H1 (cell line): ENCODE data around the gene STK39. TPM values are rescaled to one million over a fixed set of nuclear protein-coding genes. Genes with fewer than 3 reads are reported as not detected.

Experiments used
- CTCF ChIA-PET: fragments of 300-600 bp; sonication (Branson Sonifier 250); formaldehyde crosslinking; loops from one replicate; lab custom pipeline; 2021; ENCODE audit not compliant: partially characterized antibody; lab: Charles Lee
- POLR2A ChIA-PET: fragments of 300-600 bp; sonication (Branson Sonifier 250); formaldehyde crosslinking; loops from one replicate; lab custom pipeline; 2021; ENCODE audit warnings: inconsistent platforms; ENCODE audit not compliant: partially characterized antibody; lab: Charles Lee
- DNase-seq, 2 experiments: peaks; one replicate each; pipeline versions ENCODE4 v3.0.0 to v3.0.0-alpha.2; 2010 to 2022; ENCODE audit warnings: low spot score in 2 of 2, low read depth in 1 of 2, mixed read lengths in 1 of 2
- FAIRE-seq: peaks from 2 replicates; lab custom pipeline; 2011; peaks lifted over from hg19 to GRCh38; lab: Jason Lieb, UNC
- H2AFZ ChIP-seq: 2 replicates; pipeline ENCODE4 v1.8.1; 2012; ENCODE audit warnings: low read length, inconsistent platforms
- H2AK5ac ChIP-seq: 2 replicates; pipeline ENCODE4 v1.6.1; 2013; ENCODE audit warnings: low read depth, low read length
- H2BK120ac ChIP-seq: replicated peaks from 2 replicates; pipeline ENCODE3; 2013; ENCODE audit warnings: low read depth, low read length, inconsistent platforms
- H2BK12ac ChIP-seq: 2 replicates; pipeline ENCODE4 v1.6.1; 2013; ENCODE audit warnings: low read depth, low read length
- H2BK15ac ChIP-seq: 2 replicates; pipeline ENCODE4 v1.6.1; 2013; ENCODE audit warnings: low read length
- H2BK20ac ChIP-seq: 2 replicates; pipeline ENCODE4 v1.6.1; 2013; ENCODE audit warnings: low read length
- H2BK5ac ChIP-seq: 2 replicates; pipeline ENCODE4 v1.6.1; 2013; ENCODE audit warnings: low read depth, low read length
- H3K14ac ChIP-seq: 2 replicates; pipeline ENCODE4 v1.6.1; 2013; ENCODE audit warnings: inconsistent platforms; ENCODE audit not compliant: insufficient read length
- H3K18ac ChIP-seq: 2 replicates; pipeline ENCODE4 v1.6.1; 2013; ENCODE audit warnings: low read length; ENCODE audit errors: extremely low read depth
- H3K23ac ChIP-seq: 2 replicates; pipeline ENCODE4 v1.6.1; 2013; ENCODE audit warnings: inconsistent platforms; ENCODE audit not compliant: insufficient read length
- H3K23me2 ChIP-seq: 2 replicates; pipeline ENCODE4 v1.6.1; 2013; ENCODE audit warnings: low read depth, low read length
- H3K27ac ChIP-seq: 2 replicates; pipeline ENCODE4 v1.6.1; 2011; ENCODE audit warnings: low read depth, low read length, inconsistent platforms
- H3K27me3 ChIP-seq, 4 experiments: replicated peaks in 1 of 4; 1 replicate in 1 of 4; 2 replicates in 3 of 4; pipeline versions ENCODE4 v1.6.1 to v1.8.1; 2011 to 2013; ENCODE audit warnings: low read length in 3 of 4, mild to moderate bottlenecking in 3 of 4, inconsistent platforms in 2 of 4, mixed read lengths in 2 of 4, moderate library complexity in 1 of 4; ENCODE audit not compliant: control insufficient read depth in 3 of 4, insufficient read depth in 3 of 4; ENCODE audit errors: extremely low read depth in 1 of 4
- H3K36me3 ChIP-seq, 4 experiments: 2 replicates each; pipeline versions ENCODE4 v1.6.1 to v1.8.1; 2011 to 2013; ENCODE audit warnings: mild to moderate bottlenecking in 4 of 4, low read length in 3 of 4, moderate library complexity in 2 of 4, control low read depth in 1 of 4, inconsistent platforms in 1 of 4; ENCODE audit not compliant: insufficient read depth in 4 of 4, control insufficient read depth in 2 of 4
- H3K4ac ChIP-seq: replicated peaks from 2 replicates; pipeline ENCODE3; 2013; ENCODE audit warnings: low read length, low read depth, mixed read lengths, inconsistent platforms; ENCODE audit not compliant: insufficient read length
- H3K4me1 ChIP-seq, 4 experiments: replicated peaks in 1 of 4; 1 replicate in 1 of 4; 2 replicates in 3 of 4; pipeline versions ENCODE4 v1.6.1 to v1.8.1; 2011 to 2013; ENCODE audit warnings: low read length in 3 of 4, inconsistent platforms in 2 of 4, mixed read lengths in 1 of 4; ENCODE audit not compliant: insufficient read depth in 4 of 4, control insufficient read depth in 3 of 4
- H3K4me2 ChIP-seq, 2 experiments: 2 replicates each; pipeline versions ENCODE4 v1.6.1 to v1.8.1; 2011 to 2013; ENCODE audit warnings: low read depth in 2 of 2, low read length in 2 of 2, control low read depth in 1 of 2, inconsistent platforms in 1 of 2, mild to moderate bottlenecking in 1 of 2; ENCODE audit not compliant: insufficient read depth in 1 of 2
- H3K4me3 ChIP-seq, 4 experiments: fragments of 200-600, 300-600 bp in 1 of 4; sonication (generic), shearing (Covaris generic), sonication (Bioruptor Twin) in 1 of 4; 2 replicates each; pipeline versions ENCODE4 v1.5.1 to v1.8.1; 2011 to 2016; ENCODE audit warnings: low read length in 4 of 4, low read depth in 3 of 4, control low read depth in 2 of 4, inconsistent platforms in 2 of 4, mild to moderate bottlenecking in 2 of 4, mixed read lengths in 1 of 4, moderate library complexity in 1 of 4; ENCODE audit not compliant: insufficient read depth in 2 of 4; ENCODE audit errors: extremely low read depth in 1 of 4
- H3K56ac ChIP-seq: replicated peaks from 2 replicates; pipeline ENCODE3; 2013; ENCODE audit warnings: low read depth, mild to moderate bottlenecking, mixed read lengths, low read length, inconsistent platforms; ENCODE audit not compliant: insufficient read length
- H3K79me1 ChIP-seq: 2 replicates; pipeline ENCODE4 v1.6.1; 2013; ENCODE audit warnings: low read depth, low read length, control low read depth
- H3K79me2 ChIP-seq, 2 experiments: 2 replicates each; pipeline versions ENCODE4 v1.6.1 to v1.8.1; 2012 to 2013; ENCODE audit warnings: low read length in 2 of 2, mild to moderate bottlenecking in 2 of 2, inconsistent platforms in 1 of 2; ENCODE audit not compliant: insufficient read depth in 2 of 2, control insufficient read depth in 1 of 2
- H3K9ac ChIP-seq, 4 experiments: replicated peaks in 1 of 4; 1 replicate in 1 of 4; 2 replicates in 3 of 4; pipeline versions ENCODE4 v1.6.1 to v1.8.1; 2011 to 2013; ENCODE audit warnings: low read depth in 3 of 4, low read length in 3 of 4, control low read depth in 2 of 4, mild to moderate bottlenecking in 2 of 4, moderate library complexity in 2 of 4, inconsistent platforms in 1 of 4; ENCODE audit errors: extremely low read depth in 1 of 4
- H3K9me3 ChIP-seq, 2 experiments: 2 replicates each; pipeline versions ENCODE4 v1.6.1 to v1.8.1; 2012 to 2013; ENCODE audit warnings: mild to moderate bottlenecking in 2 of 2, moderate library complexity in 2 of 2, control low read depth in 1 of 2, inconsistent platforms in 1 of 2, low read depth in 1 of 2, low read length in 1 of 2, mixed read lengths in 1 of 2; ENCODE audit not compliant: insufficient read depth in 2 of 2
- H4K20me1 ChIP-seq, 2 experiments: replicated peaks in 1 of 2; 2 replicates each; pipeline versions ENCODE3 to v1.8.1; 2011 to 2013; ENCODE audit warnings: inconsistent platforms in 2 of 2, low read length in 2 of 2, mild to moderate bottlenecking in 1 of 2; ENCODE audit not compliant: insufficient read depth in 2 of 2, control insufficient read depth in 1 of 2
- H4K5ac ChIP-seq: 2 replicates; pipeline ENCODE4 v1.6.1; 2013; ENCODE audit warnings: low read length, low read depth, mixed read lengths, inconsistent platforms; ENCODE audit not compliant: insufficient read length
- H4K8ac ChIP-seq: 2 replicates; pipeline ENCODE4 v1.8.0; 2013; ENCODE audit warnings: mild to moderate bottlenecking, moderate library complexity, low read length, inconsistent platforms; ENCODE audit not compliant: insufficient read depth; ENCODE audit errors: extremely low read depth
- H4K91ac ChIP-seq: replicated peaks from 2 replicates; pipeline ENCODE3; 2013; ENCODE audit warnings: low read length, mixed read lengths, inconsistent platforms; ENCODE audit not compliant: insufficient read length
- BRCA1 ChIP-seq: IDR thresholded peaks from 2 replicates; pipeline ENCODE4 v1.6.1; 2012; ENCODE audit warnings: low read depth, low read length, improper control_type of control experiment
- EGR1 ChIP-seq: IDR thresholded peaks from 2 replicates; pipeline ENCODE4 v1.6.1; 2011; ENCODE audit warnings: low read depth, low read length, borderline replicate concordance
- GTF2F1 ChIP-seq: IDR thresholded peaks from 2 replicates; pipeline ENCODE4 v1.6.1; 2012; ENCODE audit warnings: low read depth, low read length, improper control_type of control experiment, borderline replicate concordance
- HDAC2 ChIP-seq, 2 experiments: fragments of 300-600 bp in 1 of 2; sonication (generic) in 1 of 2; IDR thresholded peaks; 2 replicates each; pipeline ENCODE4 v1.6.1; 2011 to 2012; ENCODE audit warnings: low read depth in 2 of 2, low read length in 2 of 2, mild to moderate bottlenecking in 2 of 2, moderate library complexity in 2 of 2, borderline replicate concordance in 1 of 2, inconsistent platforms in 1 of 2
- HDAC6 ChIP-seq: IDR thresholded peaks from one replicate; pipeline ENCODE4 v1.7.1; 2012; ENCODE audit warnings: low read depth, mild to moderate bottlenecking, inconsistent platforms, low read length, moderate library complexity
- POLR2A ChIP-seq, 2 experiments: IDR thresholded peaks; 1 replicate in 1 of 2; 2 replicates in 1 of 2; pipeline ENCODE4 v1.6.1; 2011; ENCODE audit warnings: low read depth in 2 of 2, low read length in 2 of 2, mild to moderate bottlenecking in 2 of 2; ENCODE audit errors: control extremely low read depth in 1 of 2
- RXRA ChIP-seq: IDR thresholded peaks from 2 replicates; pipeline ENCODE4 v1.6.1; 2011; ENCODE audit warnings: low read depth, mild to moderate bottlenecking, low read length, moderate library complexity; ENCODE audit not compliant: insufficient read depth
- SIRT6 ChIP-seq: IDR thresholded peaks from one replicate; pipeline ENCODE4 v1.7.1; 2012; ENCODE audit warnings: low read length, inconsistent platforms
- SRF ChIP-seq: IDR thresholded peaks from 2 replicates; pipeline ENCODE4 v1.6.1; 2011; ENCODE audit warnings: mild to moderate bottlenecking, low read depth, low read length, moderate library complexity
- SUZ12 ChIP-seq: fragments of 200-600 bp; sonication (generic); IDR thresholded peaks from 2 replicates; pipeline ENCODE4 v1.6.1; 2012; ENCODE audit warnings: mild to moderate bottlenecking, inconsistent platforms, low read length, moderate library complexity, mixed read lengths
- WGBS, 2 experiments: shearing (Covaris generic) in 1 of 2; methylation state at CpG; one replicate each; pipeline versions ENCODE4 v1.1.6 to v1.1.7; 2013 to 2015; ENCODE audit warnings: low lambda C conversion rate in 2 of 2, mixed read lengths in 2 of 2, inconsistent platforms in 1 of 2, low coverage in 1 of 2, missing lambda C conversion rate in 1 of 2; ENCODE audit not compliant: insufficient replicate concordance in 2 of 2, insufficient coverage in 1 of 2, insufficient read length in 1 of 2; ENCODE audit errors: extremely low coverage in 1 of 2, missing lambda C conversion rate in 1 of 2; 5-methylcytosine and 5-hydroxymethylcytosine counted together
- polyA plus RNA-seq, 7 experiments: library from polyadenylated mRNA; depleted of rRNA in 3 of 7; stranded (reverse) in 5 of 7; unstranded in 2 of 7; fragments of >200 nt in 5 of 7; fragments of 200-250 nt in 2 of 7; gene quantifications; 1 replicate in 5 of 7; 2 replicates in 1 of 7; 4 replicates in 1 of 7; pipeline versions ENCODE4 v1.2.1 to v1.2.3, GENCODE V29; 2011 to 2013; ENCODE audit warnings: missing spikeins in 2 of 7, mixed read lengths in 2 of 7
- total RNA-seq: library from RNA; stranded (reverse); fragmentation: NEBNext Ultra II Directional; extraction: Animal tissue kit (Norgen Biotek cat#: 25700); gene quantifications from 2 replicates; pipeline ENCODE4 v1.2.1, GENCODE V29; 2021

The STK39 gene
- total and polyA plus RNA-seq, 2 of the 8 experiments (the other 6 are each of a cell fraction or from before 2014, with no cell fraction given): 13.7 to 23.8 TPM

- Histone ChIP-seq H3K4me1 (peaks cover 1 to 11% (median 8%) of the 10 kb centered on the region in 4 experiments; a peak in 6 of 7 replicates), H4K8ac (no peak overlapping the region), H3K27me3 (no peaks in the 10 kb centered on the region), H3K23ac (no peak overlapping the region), H3K4me3 (no peak overlapping the region), H3K4ac (no peak overlapping the region), H2BK5ac (no peak overlapping the region), H3K79me1 (no peaks in the 10 kb centered on the region), H3K79me2 (peaks cover 0 to 4% of the 10 kb centered on the region in 2 experiments; a peak in 2 of 4 replicates), H3K56ac (no peak overlapping the region), H3K4me2 (no peak overlapping the region), H4K20me1 (no peaks in the 10 kb centered on the region), H2BK20ac (no peak overlapping the region), H3K36me3 (peaks cover 0 to 2% (median 0%) of the 10 kb centered on the region in 4 experiments; a peak in 2 of 8 replicates), H3K14ac (no peak overlapping the region), H2AK5ac (no peak overlapping the region), H2BK120ac (no peak overlapping the region), H2AFZ (no peak overlapping the region)
- POLR2A ChIA-PET: interaction anchor here (1.3 to 1.6 kb wide), 2 partner anchors 9 to 18 kb away, joined by 3 to 4 read pairs; no protein-coding TSS in a partner anchor
- CTCF ChIA-PET: interaction anchor here (1.0 to 2.1 kb wide), 2 partner anchors 9 to 29 kb away, joined by 3 to 4 read pairs; no protein-coding TSS in a partner anchor
- FAIRE-seq: no peak
- no peak for TF ChIP-seq EGR1
- TF ChIP-seq SRF: no peak
- TF ChIP-seq SUZ12: no peak
- TF ChIP-seq POLR2A (IDR thresholded peaks at IDR 0.05; ENCODE audit: control extremely low read depth in 1 of 2, low read depth in 2 of 2, low read length in 2 of 2): no peak
- no peak for TF ChIP-seq GTF2F1
- TF ChIP-seq HDAC2 (IDR thresholded peaks at IDR 0.05; ENCODE audit: borderline replicate concordance in 1 of 2, low read depth in 2 of 2, low read length in 2 of 2): no peak
- TF ChIP-seq HDAC6: no peak
- TF ChIP-seq BRCA1: no peak
- TF ChIP-seq SIRT6: no peak
- TF ChIP-seq RXRA: no peak
- TF ChIP-seq, all 59 proteins: peak for 0
- no peaks in the 10 kb centered on the region for H3K23me2 ChIP-seq
- H3K27ac ChIP-seq: no peak overlapping the region
- no peak overlapping the region for H3K18ac ChIP-seq
- H4K5ac ChIP-seq: no peak overlapping the region
- no peak for DNase-seq
- no peak overlapping the region for H2BK12ac ChIP-seq
- H2BK15ac ChIP-seq: no peak overlapping the region
- H3K9me3 ChIP-seq: no peaks in the 10 kb centered on the region
- WGBS, 2 experiments: 76% methylated on average over 6 of the region's 6 CpGs; no CpG with 5 or more reads in 1 of the 2 experiments
- H4K91ac ChIP-seq: no peak overlapping the region
- H3K9ac ChIP-seq: no peak overlapping the region
These were observed 46.3 kb downstream of the STK39 start for GRCh38 chr2:168200930-168201583.
